GM19438 (cell line): Measurements from ENCODE around the gene ADGRV1.

Experiments used
- ATAC-seq: cut with Tn5 transposase; IDR thresholded peaks from one replicate; pipeline ENCODE4 v1.9.1; 2021; ENCODE audit warnings: low read depth; ENCODE audit not compliant: unreplicated experiment

The ADGRV1 gene

DNA sequence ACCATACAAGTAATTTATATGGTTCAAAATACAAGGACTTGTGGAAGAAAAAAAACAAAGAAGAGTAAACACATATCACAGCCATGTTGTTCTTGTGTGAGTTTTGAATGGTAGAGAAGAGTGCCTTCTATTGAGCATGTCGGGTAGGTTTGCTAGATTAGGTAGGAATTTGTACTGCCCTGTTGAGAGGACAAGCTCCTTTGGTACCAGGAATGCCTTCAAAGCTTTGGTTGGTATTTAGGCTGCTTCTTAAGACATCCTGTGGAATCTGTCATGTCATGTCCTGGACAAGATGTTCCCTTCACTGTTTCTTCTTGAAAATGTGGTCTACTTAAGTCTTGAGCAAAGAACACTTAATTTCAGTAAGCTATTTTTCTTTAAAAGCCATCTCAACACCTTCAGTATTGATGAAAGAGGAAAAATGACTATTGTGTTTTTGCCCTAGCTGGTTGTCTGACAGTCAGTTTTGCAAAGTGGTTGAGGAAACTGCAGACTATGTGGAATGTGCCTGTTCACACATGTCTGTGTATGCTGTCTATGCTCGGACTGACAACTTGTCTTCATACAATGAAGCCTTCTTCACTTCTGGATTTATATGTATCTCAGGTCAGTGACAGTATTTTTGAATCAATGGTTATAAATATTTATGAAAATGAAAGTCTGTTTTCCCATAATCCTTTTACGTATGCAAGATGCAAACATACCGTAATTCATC lies 296.9 kb downstream of the ADGRV1 start:
- ATAC-seq = no peak

DNA sequence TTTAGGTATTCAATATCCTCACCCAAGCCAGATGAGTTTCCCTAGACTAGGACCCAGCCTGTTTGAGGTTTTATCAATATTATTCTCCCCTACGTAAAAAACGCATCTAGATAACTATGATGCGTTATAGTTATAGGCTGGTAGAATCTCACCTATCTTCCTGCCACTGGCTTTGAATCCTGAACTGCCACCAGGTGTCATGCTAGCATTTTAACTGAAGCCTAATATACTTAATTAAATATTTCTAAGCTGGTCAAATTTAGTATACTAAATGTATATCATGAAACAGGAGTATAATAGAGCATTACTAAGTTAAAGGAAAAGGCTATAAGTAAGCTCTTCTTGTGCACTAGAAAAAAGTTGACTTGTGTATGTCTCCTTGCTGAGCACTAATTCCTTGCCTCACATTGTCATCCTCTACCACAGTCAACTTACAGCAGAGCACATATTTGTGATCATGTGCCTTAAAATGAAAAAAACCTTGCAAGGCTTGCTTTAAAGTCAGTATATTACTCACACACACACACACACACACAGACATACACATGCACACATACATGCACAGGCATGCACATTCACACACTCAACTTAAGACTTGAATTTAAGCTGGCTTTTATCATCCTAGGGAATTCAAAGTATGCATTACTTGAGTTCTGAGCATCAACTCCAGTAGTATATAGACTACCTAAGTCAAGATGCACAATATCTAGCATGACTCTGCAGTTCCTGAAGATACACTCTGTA lies 303.4 kb downstream of the ADGRV1 start:
- no peak for ATAC-seq

DNA sequence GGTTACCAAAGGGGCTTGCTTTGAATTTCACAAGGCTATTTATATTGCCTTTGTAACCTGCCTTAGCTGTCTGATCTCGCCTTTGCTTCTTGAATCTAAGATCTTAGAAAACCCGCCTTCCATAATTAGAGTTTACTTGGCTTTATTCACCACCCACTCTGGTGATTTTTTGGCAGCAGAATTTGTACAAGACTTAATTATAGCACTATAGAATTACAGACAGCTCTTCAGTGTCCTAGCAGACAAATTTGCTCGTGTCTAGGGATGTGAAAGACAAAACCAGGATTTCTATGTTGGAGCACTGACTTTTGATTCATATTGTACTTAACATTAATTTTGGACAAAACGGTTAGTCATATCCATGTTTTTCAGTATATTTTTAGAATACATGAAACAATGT lies 306.6 kb downstream of the ADGRV1 start:
- no peak for ATAC-seq

DNA sequence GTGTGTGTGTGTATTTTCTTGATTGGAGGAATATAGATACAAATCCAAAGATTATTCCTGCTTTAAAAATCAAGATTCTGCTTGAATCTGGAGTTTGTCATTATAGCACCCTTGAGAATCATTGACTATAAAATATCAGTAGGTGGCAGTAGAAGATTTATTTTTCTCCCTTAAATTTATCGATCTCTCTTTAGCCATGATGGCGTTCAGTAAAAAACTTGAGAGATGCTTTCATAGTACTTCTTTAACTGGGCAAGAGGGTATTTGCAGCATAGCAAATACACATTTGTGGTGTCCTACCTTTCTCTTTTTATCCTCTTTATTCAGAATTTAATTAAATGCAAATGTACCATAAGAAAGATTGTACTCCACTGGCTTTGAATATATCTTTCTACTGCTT lies 307.7 kb downstream of the ADGRV1 start:
- ATAC-seq = no peak

DNA sequence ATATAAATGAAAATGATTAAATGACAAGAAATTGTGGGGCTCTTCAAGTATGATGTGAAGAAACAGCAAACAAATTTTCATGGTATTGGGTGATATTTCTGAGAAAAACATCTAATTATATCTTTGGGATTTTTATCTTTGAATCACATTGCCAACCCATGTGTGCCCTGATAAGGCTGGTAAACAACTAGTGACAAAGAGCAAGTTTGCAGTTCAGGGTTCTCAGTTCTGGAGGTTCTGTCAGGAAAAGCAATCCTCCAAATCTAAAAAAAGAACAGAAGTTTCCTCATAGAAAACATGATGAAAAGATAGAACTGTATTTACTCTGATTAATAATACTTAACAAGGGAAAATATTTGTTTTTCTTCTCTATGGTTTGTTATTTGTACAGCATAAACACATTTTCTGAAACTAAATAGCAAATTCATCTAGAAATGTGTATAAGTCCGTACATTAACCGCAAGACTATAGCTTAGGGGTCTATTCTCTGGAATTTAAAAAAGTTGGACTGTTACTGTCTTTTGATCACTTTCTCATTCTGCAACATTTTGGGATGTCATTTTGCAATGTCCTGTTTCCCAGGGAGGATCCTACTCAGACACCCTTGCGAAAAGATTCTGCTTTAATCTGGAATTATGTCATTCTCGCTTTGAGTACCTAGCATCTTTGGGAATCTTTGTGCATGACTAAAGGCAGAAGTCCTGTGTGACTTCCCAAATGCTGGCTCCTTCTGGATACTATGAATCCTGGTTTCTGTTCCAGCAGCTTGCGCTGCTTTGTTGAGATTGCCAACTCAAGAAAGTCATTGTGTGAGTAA lies 308.5 kb downstream of the ADGRV1 start:
- no peak for ATAC-seq

DNA sequence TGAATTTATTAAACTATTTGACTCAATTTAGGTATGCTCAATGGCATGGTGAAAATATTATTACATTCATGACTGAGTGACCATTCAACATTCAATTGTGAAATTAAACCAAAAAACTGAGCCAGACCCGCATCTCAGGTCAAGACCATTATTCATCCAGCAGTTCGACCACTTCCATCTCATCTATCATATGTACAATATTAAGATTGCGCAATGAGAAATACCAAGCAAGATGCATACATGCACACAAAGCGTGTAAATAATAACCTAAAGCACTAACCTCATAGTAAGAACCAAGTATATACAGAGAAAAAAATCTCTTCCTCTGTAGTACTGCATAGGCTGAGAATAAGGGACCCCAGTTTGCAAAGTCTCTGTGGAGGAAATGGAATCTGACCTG lies 310.2 kb downstream of the ADGRV1 start:
- ATAC-seq = no peak

DNA sequence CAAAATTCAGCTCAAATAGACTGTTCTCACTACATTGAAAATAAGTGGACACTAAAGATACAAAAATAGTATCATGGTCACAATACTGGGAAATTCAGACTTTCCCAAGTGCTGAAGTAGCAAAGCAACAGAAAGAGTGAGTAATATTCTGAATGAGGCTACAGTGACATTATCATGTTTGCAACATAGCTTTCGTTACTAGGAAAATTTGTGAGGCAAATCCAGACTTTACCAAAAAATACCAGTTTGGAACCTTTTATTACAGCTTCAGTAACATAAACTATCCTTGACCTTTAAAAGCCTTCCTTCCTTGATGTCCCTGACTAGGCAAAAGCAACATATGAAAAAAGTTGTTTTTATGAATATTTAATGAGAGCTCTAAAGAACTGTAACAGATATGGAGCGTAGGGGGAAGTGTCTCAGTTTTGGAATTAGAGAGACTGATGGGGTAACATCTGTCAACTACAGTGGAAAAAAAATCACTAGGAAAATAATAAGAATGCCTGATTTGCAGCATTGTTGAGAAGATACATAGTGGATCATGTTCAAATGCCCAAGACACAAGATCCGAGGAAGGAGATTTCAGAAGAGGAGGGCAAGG lies 312.9 kb downstream of the ADGRV1 start:
- ATAC-seq = no peak

DNA sequence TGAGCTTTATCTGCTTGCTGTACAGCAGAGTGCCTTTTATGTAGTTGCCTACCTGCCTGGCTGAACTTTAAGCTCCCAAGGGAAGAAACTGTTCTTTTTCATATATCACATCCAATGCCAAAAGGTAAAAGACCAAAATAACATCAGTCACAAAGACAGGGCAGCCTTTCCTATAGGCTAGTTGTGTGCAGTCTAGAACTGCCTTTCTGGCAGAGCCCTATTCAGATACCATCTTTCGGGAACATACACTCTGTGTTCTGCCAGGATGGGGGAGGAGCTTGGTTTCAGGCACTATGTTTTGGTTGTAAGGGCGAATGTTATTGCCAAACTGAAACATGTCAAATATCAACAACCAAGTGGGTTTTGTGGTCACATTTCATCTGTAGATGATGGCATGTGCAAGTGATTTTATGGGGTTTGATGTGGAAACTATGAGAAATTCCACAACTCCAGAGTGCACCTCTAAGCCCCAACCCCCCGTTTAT lies 314.5 kb downstream of the ADGRV1 start:
- ATAC-seq = no peak

DNA sequence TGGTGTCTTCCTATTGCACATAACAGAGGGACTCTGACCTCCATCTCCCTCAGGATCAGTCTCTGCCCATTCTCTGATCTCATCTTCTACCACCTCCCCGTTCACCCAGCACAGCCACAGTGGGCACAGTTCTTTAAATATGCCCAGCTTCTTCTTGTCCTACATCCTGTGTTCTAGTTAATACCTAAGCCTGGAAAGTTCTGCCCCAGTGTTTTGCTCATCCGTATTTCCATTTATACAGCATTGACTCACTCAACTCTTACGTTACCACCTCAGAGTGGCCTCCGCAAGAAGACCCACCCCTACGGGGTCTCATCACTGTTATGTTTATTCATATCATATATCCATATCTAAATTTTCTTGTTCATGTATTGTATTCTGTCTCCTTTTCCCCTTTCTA lies 315.5 kb downstream of the ADGRV1 start:
- no peak for ATAC-seq

DNA sequence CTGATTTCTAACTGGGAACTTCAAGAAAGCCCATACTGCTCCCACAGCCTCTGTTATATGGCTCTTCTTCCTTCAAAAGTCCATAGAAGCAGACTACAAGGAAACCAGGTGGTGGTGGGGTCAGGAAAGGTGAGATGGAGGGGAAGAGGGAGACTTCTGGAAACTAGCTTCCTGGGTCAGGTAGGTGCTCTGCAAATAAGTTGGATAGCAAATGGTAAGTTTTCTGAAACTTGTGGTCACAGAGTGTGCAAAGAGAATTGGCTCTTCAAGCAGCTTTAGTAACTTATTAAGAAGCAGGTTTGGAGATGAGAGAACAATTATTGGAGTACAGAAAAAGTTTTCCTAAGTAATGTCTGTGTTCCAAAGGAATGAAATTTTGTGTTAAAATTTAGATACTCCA lies 316.9 kb downstream of the ADGRV1 start:
- ATAC-seq = no peak

DNA sequence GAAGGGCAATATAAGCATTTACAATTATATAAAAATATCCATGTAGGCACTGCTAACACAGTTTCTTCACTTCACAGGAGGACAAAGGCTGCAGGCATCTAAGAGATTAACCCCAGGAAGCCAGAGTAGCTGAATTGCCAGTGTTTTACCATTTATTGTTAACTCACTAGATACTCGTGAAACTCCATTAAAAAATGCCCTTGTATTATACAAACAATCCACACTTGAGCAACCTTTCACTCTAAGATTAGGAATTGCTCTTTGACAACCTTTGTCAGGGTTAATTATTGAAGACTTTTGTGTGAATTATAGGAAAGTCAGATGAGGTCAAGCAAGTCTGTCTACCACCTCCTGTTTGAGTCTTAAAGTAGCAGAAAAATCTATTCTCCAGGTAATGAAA lies 317.8 kb downstream of the ADGRV1 start:
- no peak for ATAC-seq

DNA sequence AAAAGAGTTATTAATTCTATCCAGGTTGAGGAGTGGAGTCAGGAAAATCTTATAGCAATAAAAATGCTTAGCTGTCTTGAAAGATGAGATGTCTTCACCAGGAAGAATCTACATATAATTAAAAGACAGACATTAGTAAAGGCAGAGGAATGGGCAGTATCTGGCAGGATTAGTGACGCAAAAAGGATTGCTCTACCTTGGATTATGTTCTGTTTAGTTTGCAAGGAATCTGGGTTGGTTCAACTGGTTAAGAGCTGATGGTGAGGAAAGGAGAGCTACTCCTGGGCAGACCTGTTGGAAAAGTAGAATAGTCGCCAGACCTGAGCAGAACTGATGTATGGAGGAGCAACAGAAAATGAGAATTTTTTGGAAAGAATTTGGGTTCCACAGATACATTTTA lies 318.5 kb downstream of the ADGRV1 start:
- no peak for ATAC-seq

DNA sequence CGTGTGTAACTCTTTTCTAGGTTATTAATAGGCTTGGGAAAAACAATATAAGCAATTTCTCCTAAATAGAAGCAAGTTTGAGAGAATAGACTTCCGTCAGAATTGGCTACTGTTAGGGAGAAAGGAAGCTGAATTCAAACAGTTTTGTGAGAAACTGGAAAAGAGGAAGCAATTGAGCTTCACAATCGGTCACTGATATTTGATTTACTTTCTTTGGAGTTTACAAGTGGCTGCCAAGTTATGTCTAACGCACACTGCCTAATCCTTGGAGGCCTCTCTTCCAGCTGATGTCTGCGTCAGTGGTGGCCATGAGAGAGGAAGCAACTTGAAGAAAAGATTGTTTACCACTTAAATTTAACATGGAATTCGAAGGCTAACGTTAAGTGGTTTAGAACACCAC lies 319.5 kb downstream of the ADGRV1 start:
- no peak for ATAC-seq

DNA sequence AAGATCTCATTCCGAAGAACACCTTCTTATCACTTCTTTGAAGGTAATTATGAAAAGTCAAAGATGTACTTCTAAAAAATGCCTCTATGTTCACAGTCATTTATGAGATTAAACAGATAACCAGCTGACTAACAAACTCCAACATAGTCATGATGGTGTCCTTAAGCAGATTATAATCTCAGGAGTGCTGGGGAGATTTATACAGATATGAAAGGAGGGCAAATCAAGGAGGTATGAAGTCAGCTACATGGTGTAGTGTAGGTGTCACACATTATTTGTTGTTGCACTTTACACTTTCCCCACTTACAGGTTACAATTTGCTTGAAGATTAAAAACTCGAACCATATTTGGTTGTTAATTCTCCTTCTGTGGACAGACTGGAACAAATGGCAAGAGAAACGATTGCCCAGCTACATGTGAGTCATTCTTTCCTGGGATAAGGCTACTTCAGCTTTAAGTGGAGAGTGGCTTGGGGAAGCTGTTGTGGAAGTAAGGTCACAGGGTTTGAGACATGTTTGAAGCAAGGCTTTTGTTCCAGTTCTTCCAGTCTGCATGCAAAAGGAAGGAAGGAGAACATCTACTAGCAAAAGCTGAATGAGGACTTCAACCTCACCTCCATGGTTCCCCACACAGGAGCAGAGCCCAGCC lies 320.1 kb downstream of the ADGRV1 start:
- no peak for ATAC-seq

DNA sequence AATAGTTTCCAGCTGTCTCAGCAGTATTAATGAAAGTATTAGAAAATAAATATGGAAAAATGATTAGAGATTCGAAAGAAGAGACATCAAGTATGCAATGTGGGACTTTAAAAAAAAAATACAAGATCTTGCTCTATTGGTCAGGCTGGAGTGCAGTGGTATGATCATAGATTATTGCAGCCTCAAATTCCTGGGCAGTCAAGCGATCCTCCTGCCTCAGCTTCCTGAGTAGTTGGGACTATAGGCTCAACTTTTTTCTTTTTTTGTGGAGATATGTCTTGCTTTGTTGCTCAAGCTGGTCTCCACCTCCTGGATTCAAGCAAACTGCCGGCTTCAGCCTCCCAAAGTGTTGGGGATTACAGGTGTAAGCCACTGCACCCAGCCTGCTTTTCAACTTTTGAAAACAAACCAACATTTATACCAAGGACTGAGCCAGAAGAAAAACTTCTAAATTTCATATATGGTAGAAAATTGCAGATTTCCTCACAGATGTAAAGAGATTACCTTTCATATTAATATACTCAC lies 323.1 kb downstream of the ADGRV1 start:
- ATAC-seq = no peak

DNA sequence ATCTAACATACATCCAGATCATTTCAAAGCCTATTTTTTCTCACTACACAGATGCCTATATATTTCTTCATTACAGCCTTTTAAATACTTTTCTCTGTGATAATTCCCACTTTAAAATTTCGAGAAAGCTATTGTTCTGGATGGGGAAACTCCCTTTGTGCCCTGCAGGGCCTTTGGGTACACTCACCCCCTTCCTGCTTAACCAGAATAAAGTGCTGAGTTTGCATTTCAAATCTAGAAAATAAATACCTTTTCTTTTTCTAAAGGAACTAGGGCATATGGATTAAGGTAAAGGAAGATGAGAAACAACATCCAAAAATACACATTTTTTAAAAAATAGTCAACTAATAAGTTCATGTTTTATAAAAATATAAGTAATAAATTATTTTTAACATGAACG lies 323.9 kb downstream of the ADGRV1 start:
- ATAC-seq = no peak

DNA sequence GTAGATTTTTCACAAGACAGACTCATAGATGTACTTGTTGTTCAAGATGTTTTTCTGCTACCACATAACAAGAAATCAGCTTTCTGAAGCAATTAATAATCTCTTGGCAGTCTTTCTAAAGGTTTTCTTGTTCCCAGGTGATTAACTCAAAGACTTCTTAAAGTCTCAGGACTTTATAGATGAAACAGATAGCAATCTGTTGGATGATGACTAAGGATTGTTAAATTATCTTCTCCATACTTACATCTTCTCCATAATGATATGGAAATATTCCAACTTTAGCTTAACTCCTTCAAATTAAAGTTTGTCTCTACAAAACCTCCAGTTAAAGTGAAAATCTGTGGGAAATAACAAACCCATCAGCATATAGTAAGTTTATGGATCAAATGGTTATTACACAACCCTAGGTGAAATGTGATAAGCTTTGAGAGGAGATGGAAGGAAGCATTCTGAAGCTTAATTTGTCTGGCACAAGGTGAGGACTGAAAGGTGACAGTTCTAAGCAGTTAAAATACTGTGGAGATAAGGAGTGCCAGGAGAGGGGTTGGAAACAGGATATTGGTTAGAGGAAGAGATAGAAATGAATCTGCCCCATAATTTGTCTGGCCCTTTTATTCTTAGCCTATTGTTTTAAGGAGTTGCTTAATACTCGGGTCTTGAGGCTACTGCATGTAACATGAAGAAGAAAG lies 326.7 kb downstream of the ADGRV1 start:
- no peak for ATAC-seq

DNA sequence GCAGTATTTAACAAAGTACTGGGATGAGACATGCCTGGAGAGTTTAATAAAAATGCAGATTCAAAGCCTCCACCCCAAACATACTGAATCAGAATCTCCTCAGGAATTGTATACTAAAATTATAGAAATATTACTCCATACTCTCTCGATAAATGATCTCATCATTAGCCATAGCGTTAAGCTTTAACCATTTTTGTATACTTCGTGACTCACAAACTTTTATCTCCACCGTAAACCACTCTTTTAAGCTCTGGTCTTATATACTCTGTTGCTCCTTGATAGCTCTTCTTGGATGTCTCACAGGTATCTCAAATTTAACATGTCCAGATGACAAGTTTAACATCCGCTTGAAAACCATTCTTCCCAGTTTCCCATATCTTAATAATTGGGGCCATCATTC lies 327.8 kb downstream of the ADGRV1 start:
- no peak for ATAC-seq

DNA sequence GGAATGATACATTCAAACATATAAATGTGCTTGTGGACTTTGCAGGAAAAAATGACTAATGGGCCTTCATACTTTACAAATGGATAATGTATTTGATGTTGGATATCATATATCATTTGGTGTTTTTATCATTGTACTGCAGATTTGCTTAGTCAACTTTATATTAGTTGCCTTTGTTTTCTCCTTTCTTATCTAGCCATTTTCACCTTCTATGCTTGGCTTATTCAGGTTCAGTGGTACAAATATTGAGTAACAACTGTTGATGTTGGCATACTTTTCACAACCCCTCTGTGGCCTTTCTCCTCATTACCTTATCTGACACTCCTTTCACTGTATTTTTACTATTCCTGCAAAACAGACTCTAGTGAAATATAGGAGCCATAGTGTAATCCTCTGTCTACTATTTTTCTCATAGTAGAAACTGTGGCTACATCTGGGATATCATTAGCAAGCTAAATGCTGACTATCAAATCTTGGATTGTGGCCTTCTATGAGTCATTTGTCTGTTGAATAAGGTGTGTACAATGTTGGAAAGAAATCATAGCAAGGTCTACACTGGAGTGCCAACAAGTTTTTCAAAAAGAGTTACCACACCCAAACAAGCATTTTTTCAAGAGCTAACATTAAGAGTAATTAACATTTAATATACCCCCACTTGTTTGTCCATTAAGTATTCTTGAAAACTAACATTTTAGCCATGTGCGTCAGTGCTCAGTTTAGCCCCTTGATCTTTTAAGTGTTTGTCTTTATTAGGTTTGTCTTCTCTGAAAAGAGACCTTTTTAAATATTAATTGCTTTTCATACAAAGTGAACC lies 330.1 kb downstream of the ADGRV1 start:
- no peak for ATAC-seq
